Heart right ventricle (tissue), 16 donors: ENCODE data around the gene SLC15A4. TPM values are rescaled to one million over a fixed set of nuclear protein-coding genes. Genes with fewer than 3 reads are reported as not detected.

Source experiments
- ATAC-seq, 8 donors: fragments of 200-7000 bp; cut with Tn5 transposase; one replicate each; pipeline ENCODE4 v1.9.1; 2020; ENCODE audit warnings: mild to moderate bottlenecking in 8 of 8, moderate library complexity in 8 of 8, moderate number of reproducible peaks in 1 of 8
- DNase-seq, 2 donors: peaks; one replicate each; pipeline ENCODE4 v3.0.0-alpha.2; 2020
- H3K27ac ChIP-seq, 10 donors: fragments of 200-600 bp; sonication (generic) in 2 of 10; one replicate each; pipeline versions ENCODE4 v1.5.0 to v1.8.0; 2020 to 2022; ENCODE audit warnings: mild to moderate bottlenecking in 3 of 10
- H3K27me3 ChIP-seq, 7 donors: fragments of 200-600 bp; one replicate each; pipeline ENCODE4 v1.8.0; 2021 to 2022; ENCODE audit warnings: mild to moderate bottlenecking in 2 of 7
- H3K36me3 ChIP-seq, 9 donors: fragments of 200-600 bp; sonication (generic) in 1 of 9; one replicate each; pipeline versions ENCODE4 v1.5.0 to v1.8.0; 2020 to 2022; ENCODE audit warnings: mild to moderate bottlenecking in 2 of 9
- H3K4me1 ChIP-seq, 9 donors: fragments of 200-600 bp; sonication (generic) in 1 of 9; one replicate each; pipeline versions ENCODE4 v1.5.0 to v1.8.0; 2020 to 2022; ENCODE audit warnings: mild to moderate bottlenecking in 4 of 9
- H3K4me3 ChIP-seq, 10 donors: fragments of 200-600 bp; sonication (generic) in 2 of 10; one replicate each; pipeline versions ENCODE4 v1.5.0 to v1.8.0; 2020 to 2022; ENCODE audit warnings: mild to moderate bottlenecking in 7 of 10, moderate library complexity in 2 of 10
- H3K9me3 ChIP-seq, 11 donors: fragments of 200-600 bp in 10 of 11; sonication (generic) in 2 of 11; one replicate each; pipeline versions ENCODE4 v1.5.0 to v1.8.0; 2013 to 2022; ENCODE audit warnings: mild to moderate bottlenecking in 2 of 11, control low read depth in 1 of 11, moderate library complexity in 1 of 11
- WGBS, 2 donors: extraction: QIAGEN DNeasy Blood & Tissue Kit; methylation state at CpG; one replicate each; pipeline ENCODE4 v1.1.7; 2013; ENCODE audit warnings: inconsistent platforms in 1 of 2; 5-methylcytosine and 5-hydroxymethylcytosine counted together
- intact Hi-C, 10 donors: fragments of 100-400 bp; cut with DNase I; formaldehyde crosslinking; loops; one replicate each; pipeline versions ENCODE4 v1.11.1 to v1.14.2; 2022
- polyA plus RNA-seq, 2 donors: library from polyadenylated mRNA; stranded (reverse); fragments of 200-250 nt; gene quantifications; one replicate each; pipeline ENCODE4 v1.2.3, GENCODE V29; 2013
- total RNA-seq, 10 donors: library from RNA; stranded (reverse); fragmentation: NEBNext Ultra II Directional in 3 of 10; extraction: Animal tissue kit (Norgen Biotek cat#: 25700) in 3 of 10; gene quantifications; one replicate each; pipeline versions ENCODE4 v1.2.1 to v1.2.4, GENCODE V29; 2021 to 2023
- TF ChIP-seq, protein P1 (sequence below), 9 donors: fragments of 200-600 bp; sonication (generic) in 2 of 9; IDR thresholded peaks; one replicate each; pipeline versions ENCODE4 v1.5.0 to v1.8.0; 2021 to 2022; ENCODE audit warnings: antibody characterized with exemption in 9 of 9, mild to moderate bottlenecking in 5 of 9, moderate library complexity in 1 of 9
- donor health status: Arrhythmogenic right ventricular cardiomyopathy.
- donor health status: ischemic (EF 13 %, LVEDD 7.1; RV severe dilation, severe dysfunction).
- donor health status: healthy with polysubstance abuse.
- donor health status: DM: no; HTN: yes; CAD: no.
- donor health status: DM: no; HTN: no; CAD: no.
- donor health status: ischemic (EF 25% LVEDD 6.9; RV normal size, moderate dysfunction).
- donor health status: ischemic (EF 25% LVEDD 5.7; RV mildly dilated, moderate dysfunction).
- donor health status: healthy.
- donor health status: DM: yes; HTN: yes; CAD: no.
- donor health status: Ischemic cardiomyopathy.
- donor health status: ischemic (EF 35%, LVEDD 5.7; RV mildly dilated, moderate dysfunction).
- donor health status: nonischemic (EF 11% LVEDD 7.7; RV severe dilation, severe dysfunction).
- donor health status: DM: yes; HTN: yes; CAD: no.
- donor health status: PGD.
- donor health status: ischemic (EF 29% LVEDD 5.4; RV normal size, mild dysfunction).
- donor health status: nonischemic (EF 23%, LVEDD 6.1; RV moderate dilation, normal function).

SLC15A4 gene
- total and polyA plus RNA-seq, 12 donors: 14.3 to 23.7 (median 15.5) TPM

DNA sequence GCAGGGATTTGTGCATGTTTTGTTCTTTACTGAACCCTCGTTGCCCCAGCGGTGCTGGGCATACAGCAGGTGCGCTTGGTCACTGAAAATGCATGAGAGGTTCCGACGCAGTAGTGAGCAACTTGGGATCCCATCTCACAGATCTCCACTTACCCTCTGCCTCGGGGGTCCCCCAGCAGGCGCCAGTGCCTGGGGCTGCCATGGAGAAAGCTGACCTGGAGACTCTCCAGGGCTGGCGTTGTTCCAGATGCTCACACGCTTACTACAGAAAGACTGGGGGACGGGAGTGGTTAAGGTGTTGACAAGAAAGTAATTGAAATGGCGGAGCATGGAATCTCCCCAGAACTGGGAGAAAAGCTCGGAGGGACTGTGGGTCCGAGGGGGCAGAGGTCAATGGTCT, 43.7 kb upstream of the SLC15A4 start:
- Histone ChIP-seq H3K27ac (no peak overlapping the region), H3K4me3 (no peak overlapping the region), H3K4me1 (peaks cover 0 to 11% (median 4%) of the 10 kb centered on the region in 9 donors), H3K36me3 (no peaks in the 10 kb centered on the region), H3K27me3 (peaks cover 0 to 11% (median 6%) of the 10 kb centered on the region in 7 donors), H3K9me3 (no peaks in the 10 kb centered on the region)
- DNase-seq: no peak
- TF ChIP-seq, protein P1, sequence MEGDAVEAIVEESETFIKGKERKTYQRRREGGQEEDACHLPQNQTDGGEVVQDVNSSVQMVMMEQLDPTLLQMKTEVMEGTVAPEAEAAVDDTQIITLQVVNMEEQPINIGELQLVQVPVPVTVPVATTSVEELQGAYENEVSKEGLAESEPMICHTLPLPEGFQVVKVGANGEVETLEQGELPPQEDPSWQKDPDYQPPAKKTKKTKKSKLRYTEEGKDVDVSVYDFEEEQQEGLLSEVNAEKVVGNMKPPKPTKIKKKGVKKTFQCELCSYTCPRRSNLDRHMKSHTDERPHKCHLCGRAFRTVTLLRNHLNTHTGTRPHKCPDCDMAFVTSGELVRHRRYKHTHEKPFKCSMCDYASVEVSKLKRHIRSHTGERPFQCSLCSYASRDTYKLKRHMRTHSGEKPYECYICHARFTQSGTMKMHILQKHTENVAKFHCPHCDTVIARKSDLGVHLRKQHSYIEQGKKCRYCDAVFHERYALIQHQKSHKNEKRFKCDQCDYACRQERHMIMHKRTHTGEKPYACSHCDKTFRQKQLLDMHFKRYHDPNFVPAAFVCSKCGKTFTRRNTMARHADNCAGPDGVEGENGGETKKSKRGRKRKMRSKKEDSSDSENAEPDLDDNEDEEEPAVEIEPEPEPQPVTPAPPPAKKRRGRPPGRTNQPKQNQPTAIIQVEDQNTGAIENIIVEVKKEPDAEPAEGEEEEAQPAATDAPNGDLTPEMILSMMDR (IDR thresholded peaks at IDR 0.05): no peak
- intact Hi-C loops: no loop called here
- 42 to 57% methylated on average over 13 of the region's 13 CpGs for WGBS, 2 donors
- ATAC-seq: no peak

DNA sequence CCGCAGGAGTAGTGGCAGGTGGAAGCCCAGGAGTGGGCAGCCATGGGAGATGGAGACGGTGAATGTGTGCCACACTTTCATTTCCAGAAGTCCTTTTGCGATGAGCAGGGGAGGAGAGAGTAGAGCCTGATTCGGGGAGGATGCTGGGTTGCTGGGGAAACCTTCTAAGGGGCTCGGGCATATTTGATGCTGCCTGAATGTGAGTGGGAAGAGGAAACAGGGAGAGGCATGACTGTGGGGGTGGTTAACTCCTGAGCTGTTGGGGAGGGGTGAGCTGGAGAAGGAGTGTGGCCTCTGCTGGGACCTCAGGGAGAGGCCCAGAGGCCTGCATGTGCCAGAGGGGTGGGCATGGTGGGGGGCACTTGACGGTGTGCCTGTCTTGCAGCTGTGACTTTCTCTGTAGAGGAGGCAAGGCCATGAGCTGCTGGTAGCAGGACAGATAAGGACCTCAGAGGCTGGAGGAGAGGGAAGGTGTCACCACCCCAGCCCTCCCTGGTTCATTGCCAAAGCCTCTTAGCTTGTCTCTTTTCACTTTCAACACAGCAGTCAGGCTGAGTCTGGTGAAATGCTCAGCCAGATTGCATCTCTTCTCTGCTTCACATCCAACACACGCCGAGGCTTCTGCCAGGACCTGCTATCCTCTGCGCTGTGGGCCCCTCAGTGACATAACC, 40.9 kb upstream of the SLC15A4 start:
- peaks cover 0 to 17% (median 6%) of the 10 kb centered on the region in 7 donors for H3K27me3 ChIP-seq
- 44 to 48% methylated on average over 9 of the region's 9 CpGs for WGBS, 2 donors
- H3K36me3 ChIP-seq: no peaks in the 10 kb centered on the region
- H3K4me3 ChIP-seq: no peak overlapping the region
- H3K9me3 ChIP-seq: no peaks in the 10 kb centered on the region
- DNase-seq: peak; percentile 15 to 77
- TF ChIP-seq, protein P1 (IDR thresholded peaks at IDR 0.05): no peak
- H3K27ac ChIP-seq: no peak overlapping the region
- ATAC-seq: peak; percentile 73 to 97 (median 94)
- H3K4me1 ChIP-seq: peaks cover 0 to 11% (median 4%) of the 10 kb centered on the region in 9 donors
- intact Hi-C loops: no loop called here

DNA sequence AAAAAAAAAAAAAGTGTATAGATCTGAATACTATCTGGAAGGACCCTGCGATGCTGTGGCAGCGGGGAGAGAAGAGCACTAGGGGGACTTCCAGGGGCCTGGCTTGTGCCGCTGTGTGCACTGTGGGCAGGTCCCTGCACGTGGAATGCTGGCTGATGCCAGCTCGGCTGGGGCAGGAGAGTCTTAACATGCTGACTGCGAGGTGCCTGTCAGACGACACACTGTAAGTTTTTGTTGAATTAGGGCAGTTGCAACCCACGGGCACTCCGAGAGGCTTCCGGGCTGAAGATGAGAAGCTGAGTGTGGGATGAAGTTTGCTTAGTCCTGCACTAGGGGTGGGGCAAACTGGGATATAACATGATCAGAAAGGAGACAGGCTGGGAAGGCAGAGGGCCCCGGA, 40.2 kb upstream of the SLC15A4 start:
- TF ChIP-seq, protein P1 (IDR thresholded peaks at IDR 0.05): no peak
- intact Hi-C loops: no loop called here
- Histone ChIP-seq H3K4me1 (peaks cover 0 to 11% (median 4%) of the 10 kb centered on the region in 9 donors), H3K4me3 (no peak overlapping the region), H3K27me3 (peaks cover 0 to 17% (median 6%) of the 10 kb centered on the region in 7 donors), H3K36me3 (no peaks in the 10 kb centered on the region), H3K27ac (no peak overlapping the region), H3K9me3 (no peaks in the 10 kb centered on the region)
- DNase-seq: no peak
- 48 to 67% methylated on average over 11 of the region's 11 CpGs for WGBS, 2 donors
- ATAC-seq: peak in 3 of 8 donors; percentile 26 to 45 (median 36)

DNA sequence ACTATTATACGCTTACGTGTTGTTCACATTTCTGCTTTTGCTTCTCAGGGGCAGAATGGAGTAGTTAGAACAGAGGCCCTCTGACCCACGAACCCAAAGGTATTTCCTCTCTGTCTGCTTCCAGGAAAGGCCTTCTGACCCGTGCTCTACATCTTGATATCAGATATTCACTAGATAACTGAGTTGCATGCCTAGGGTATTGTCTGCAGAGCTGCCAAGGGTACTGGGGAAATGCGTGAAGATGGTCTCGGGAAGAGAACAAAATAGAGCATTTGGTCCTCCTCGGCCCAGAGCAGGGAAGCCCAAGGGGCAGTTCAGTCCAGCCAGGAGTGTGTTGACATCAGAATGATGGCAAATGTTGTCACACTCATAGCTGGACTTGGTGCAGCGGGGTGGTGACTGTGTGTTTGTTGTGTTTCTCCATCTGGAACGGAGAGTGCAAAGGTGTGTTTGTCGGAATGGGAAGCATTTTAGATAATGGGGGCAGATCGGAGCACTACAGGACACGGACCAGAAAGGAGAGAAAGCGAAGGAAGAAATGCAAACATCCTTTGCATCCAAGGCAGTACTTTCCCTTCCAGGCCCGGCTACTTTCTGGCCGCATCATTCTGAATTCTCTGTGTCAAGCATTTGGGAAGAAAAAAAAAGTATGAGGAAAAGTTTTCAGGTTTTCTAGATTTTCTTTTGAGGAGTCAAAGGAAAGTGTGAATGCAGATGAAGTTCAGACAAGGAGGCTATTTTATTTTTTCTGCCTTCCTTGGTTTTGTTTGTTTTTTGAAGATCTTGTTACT, 37.7 kb upstream of the SLC15A4 start:
- H3K27ac ChIP-seq: no peak overlapping the region
- DNase-seq (no peak), ATAC-seq (no peak)
- peaks cover 0 to 19% (median 6%) of the 10 kb centered on the region in 7 donors for H3K27me3 ChIP-seq
- no peaks in the 10 kb centered on the region for H3K9me3 ChIP-seq
- H3K4me3 ChIP-seq: no peak overlapping the region
- no peaks in the 10 kb centered on the region for H3K36me3 ChIP-seq
- TF ChIP-seq, protein P1 (IDR thresholded peaks at IDR 0.05): no peak
- WGBS, 2 donors: 72 to 75% methylated on average over 15 of the region's 15 CpGs
- H3K4me1 ChIP-seq: peaks cover 0 to 11% (median 4%) of the 10 kb centered on the region in 9 donors
- intact Hi-C loops: no loop called here
